Neural cell (in vitro differentiated cells): ENCODE data around the gene SLC12A8. TPM values are rescaled to one million over a fixed set of nuclear protein-coding genes. Genes with fewer than 3 reads are reported as not detected.

ENCODE experiments used
- H2AFZ ChIP-seq: fragments of 200-600, 300-800 bp; sonication (generic), shearing (Covaris generic); 2 replicates; pipeline ENCODE4 v1.6.0; 2014; ENCODE audit warnings: low read depth, mild to moderate bottlenecking, antibody characterized with exemption, low read length, moderate library complexity
- H3F3A ChIP-seq: fragments of 200-600 bp; shearing (Covaris generic); 2 replicates; pipeline ENCODE4 v1.6.1; 2016; ENCODE audit warnings: mild to moderate bottlenecking, moderate library complexity, mixed read lengths, antibody characterized with exemption, low read length; ENCODE audit not compliant: insufficient read depth, poor library complexity, severe bottlenecking
- H3K27ac ChIP-seq: fragments of 200-600, 300-800 bp; sonication (generic), shearing (Covaris generic); 2 replicates; pipeline ENCODE4 v1.5.1; 2014; ENCODE audit warnings: mild to moderate bottlenecking, low read length, moderate library complexity
- H3K27me3 ChIP-seq: fragments of 300-800, 200-600 bp; sonication (generic), shearing (Covaris generic); 2 replicates; pipeline ENCODE4 v1.6.0; 2014; ENCODE audit warnings: mild to moderate bottlenecking, low read depth, low read length, moderate library complexity; ENCODE audit not compliant: insufficient read depth
- H3K36me3 ChIP-seq: fragments of 300-800, 200-600 bp; sonication (generic), shearing (Covaris generic); 2 replicates; pipeline ENCODE4 v1.5.1; 2014; ENCODE audit warnings: mild to moderate bottlenecking, antibody characterized with exemption, low read length, moderate library complexity; ENCODE audit not compliant: insufficient read depth
- H3K4me2 ChIP-seq: fragments of 300-800, 200-600 bp; sonication (generic), shearing (Covaris generic); 2 replicates; pipeline ENCODE4 v1.6.0; 2014; ENCODE audit warnings: mild to moderate bottlenecking, low read length
- H3K4me3 ChIP-seq: fragments of 300-800, 200-600 bp; sonication (generic), shearing (Covaris generic); 2 replicates; pipeline ENCODE4 v1.5.1; 2014; ENCODE audit warnings: mild to moderate bottlenecking, low read length, moderate library complexity
- H3K79me2 ChIP-seq: fragments of 200-600 bp; shearing (Covaris generic); replicated peaks from 2 replicates; pipeline ENCODE4 v1.6.0; 2014; ENCODE audit warnings: mild to moderate bottlenecking, low read length, moderate library complexity; ENCODE audit not compliant: insufficient read depth
- H3K9ac ChIP-seq: fragments of 300-800, 200-600 bp; sonication (generic), shearing (Covaris generic); 2 replicates; pipeline ENCODE4 v1.6.1; 2016; ENCODE audit warnings: mild to moderate bottlenecking, low read length, mixed read lengths
- H3K9me2 ChIP-seq: fragments of 200-600 bp; shearing (Covaris generic); 2 replicates; pipeline ENCODE4 v1.6.1; 2016; ENCODE audit warnings: mild to moderate bottlenecking, low read length, mixed read lengths; ENCODE audit not compliant: insufficient read depth
- H3K9me3 ChIP-seq: fragments of 200-600, 300-800 bp; sonication (generic), shearing (Covaris generic); 2 replicates; pipeline ENCODE4 v1.6.1; 2016; ENCODE audit warnings: mild to moderate bottlenecking, mixed run types, low read length, moderate library complexity, mixed read lengths
- H4K20me1 ChIP-seq: fragments of 200-600 bp; shearing (Covaris generic); 2 replicates; pipeline ENCODE4 v1.6.1; 2016; ENCODE audit warnings: mild to moderate bottlenecking, mixed run types; ENCODE audit not compliant: insufficient read depth
- EP300 ChIP-seq: fragments of 450-650 bp; conservative IDR thresholded peaks from 2 replicates; pipeline ENCODE4 v1.6.1; 2014; ENCODE audit warnings: antibody characterized with exemption, mild to moderate bottlenecking, moderate library complexity; ENCODE audit not compliant: poor library complexity, severe bottlenecking
- EZH2 ChIP-seq: fragments of 200-600, 300-800 bp; shearing (Covaris generic), sonication (generic); IDR thresholded peaks from 2 replicates; pipeline ENCODE4 v1.6.1; 2014; ENCODE audit warnings: antibody characterized with exemption, low read length, borderline replicate concordance, mild to moderate bottlenecking; ENCODE audit not compliant: insufficient read depth, poor library complexity, severe bottlenecking
- MXI1 ChIP-seq: fragments of 450-650 bp; conservative IDR thresholded peaks from 2 replicates; pipeline ENCODE4 v1.6.1; 2014; ENCODE audit warnings: antibody characterized with exemption, mild to moderate bottlenecking; ENCODE audit not compliant: poor library complexity, severe bottlenecking
- POLR2AphosphoS5 ChIP-seq: IDR thresholded peaks from 2 replicates; pipeline ENCODE4 v1.6.1; 2012
- RAD21 ChIP-seq: fragments of 450-650 bp; conservative IDR thresholded peaks from 2 replicates; pipeline ENCODE4 v1.6.1; 2014; ENCODE audit warnings: antibody characterized with exemption, mild to moderate bottlenecking, moderate library complexity
- SMC3 ChIP-seq: fragments of 450-650 bp; conservative IDR thresholded peaks from 2 replicates; pipeline ENCODE4 v1.6.1; 2014; ENCODE audit warnings: antibody characterized with exemption, mild to moderate bottlenecking, moderate library complexity; ENCODE audit not compliant: poor library complexity
- TAF1 ChIP-seq: IDR thresholded peaks from 2 replicates; pipeline ENCODE4 v1.6.1; 2012; ENCODE audit warnings: low read depth
- polyA plus RNA-seq: library from polyadenylated mRNA; depleted of rRNA; stranded (reverse); fragments of >200 nt; gene quantifications from 2 replicates; pipeline ENCODE4 v1.2.3, GENCODE V29; 2014
- TF ChIP-seq, protein P1 (sequence below): fragments of 450-650 bp; IDR thresholded peaks from 2 replicates; pipeline ENCODE4 v1.5.1; 2014; ENCODE audit warnings: antibody characterized with exemption, mild to moderate bottlenecking, moderate library complexity; ENCODE audit not compliant: poor library complexity, severe bottlenecking
- TF ChIP-seq, protein P2 (sequence below): IDR thresholded peaks from 2 replicates; pipeline ENCODE4 v1.6.1; 2012; ENCODE audit warnings: borderline replicate concordance

SLC12A8 gene
- polyA plus RNA-seq, 1 donor from 2014 or later, result 4.6 TPM

DNA sequence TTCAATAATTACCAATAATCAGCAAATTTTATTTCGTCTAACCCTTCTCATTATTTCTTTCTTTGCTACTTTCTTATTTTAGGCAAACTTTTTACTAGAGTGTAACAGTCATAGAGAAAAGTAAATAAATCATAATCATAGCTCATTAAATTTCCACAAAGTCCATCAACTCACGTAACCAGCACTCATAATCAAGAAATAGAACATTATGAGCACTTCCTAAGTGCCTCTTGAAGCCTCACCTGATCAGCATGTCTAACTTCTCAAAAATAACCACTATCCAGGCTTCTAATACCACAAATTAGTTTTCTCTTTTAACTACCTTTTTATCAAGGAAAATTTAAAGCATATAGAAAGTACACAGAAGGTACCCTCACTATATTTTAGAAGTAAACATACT, 38.4 kb upstream of the SLC12A8 start:
- no peaks in the 10 kb centered on the region for H3K79me2 ChIP-seq
- no peak for TF ChIP-seq MXI1
- TF ChIP-seq, protein P1, sequence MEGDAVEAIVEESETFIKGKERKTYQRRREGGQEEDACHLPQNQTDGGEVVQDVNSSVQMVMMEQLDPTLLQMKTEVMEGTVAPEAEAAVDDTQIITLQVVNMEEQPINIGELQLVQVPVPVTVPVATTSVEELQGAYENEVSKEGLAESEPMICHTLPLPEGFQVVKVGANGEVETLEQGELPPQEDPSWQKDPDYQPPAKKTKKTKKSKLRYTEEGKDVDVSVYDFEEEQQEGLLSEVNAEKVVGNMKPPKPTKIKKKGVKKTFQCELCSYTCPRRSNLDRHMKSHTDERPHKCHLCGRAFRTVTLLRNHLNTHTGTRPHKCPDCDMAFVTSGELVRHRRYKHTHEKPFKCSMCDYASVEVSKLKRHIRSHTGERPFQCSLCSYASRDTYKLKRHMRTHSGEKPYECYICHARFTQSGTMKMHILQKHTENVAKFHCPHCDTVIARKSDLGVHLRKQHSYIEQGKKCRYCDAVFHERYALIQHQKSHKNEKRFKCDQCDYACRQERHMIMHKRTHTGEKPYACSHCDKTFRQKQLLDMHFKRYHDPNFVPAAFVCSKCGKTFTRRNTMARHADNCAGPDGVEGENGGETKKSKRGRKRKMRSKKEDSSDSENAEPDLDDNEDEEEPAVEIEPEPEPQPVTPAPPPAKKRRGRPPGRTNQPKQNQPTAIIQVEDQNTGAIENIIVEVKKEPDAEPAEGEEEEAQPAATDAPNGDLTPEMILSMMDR, result no peak
- no peak for TF ChIP-seq SMC3
- TF ChIP-seq TAF1, result no peak
- TF ChIP-seq, protein P2, sequence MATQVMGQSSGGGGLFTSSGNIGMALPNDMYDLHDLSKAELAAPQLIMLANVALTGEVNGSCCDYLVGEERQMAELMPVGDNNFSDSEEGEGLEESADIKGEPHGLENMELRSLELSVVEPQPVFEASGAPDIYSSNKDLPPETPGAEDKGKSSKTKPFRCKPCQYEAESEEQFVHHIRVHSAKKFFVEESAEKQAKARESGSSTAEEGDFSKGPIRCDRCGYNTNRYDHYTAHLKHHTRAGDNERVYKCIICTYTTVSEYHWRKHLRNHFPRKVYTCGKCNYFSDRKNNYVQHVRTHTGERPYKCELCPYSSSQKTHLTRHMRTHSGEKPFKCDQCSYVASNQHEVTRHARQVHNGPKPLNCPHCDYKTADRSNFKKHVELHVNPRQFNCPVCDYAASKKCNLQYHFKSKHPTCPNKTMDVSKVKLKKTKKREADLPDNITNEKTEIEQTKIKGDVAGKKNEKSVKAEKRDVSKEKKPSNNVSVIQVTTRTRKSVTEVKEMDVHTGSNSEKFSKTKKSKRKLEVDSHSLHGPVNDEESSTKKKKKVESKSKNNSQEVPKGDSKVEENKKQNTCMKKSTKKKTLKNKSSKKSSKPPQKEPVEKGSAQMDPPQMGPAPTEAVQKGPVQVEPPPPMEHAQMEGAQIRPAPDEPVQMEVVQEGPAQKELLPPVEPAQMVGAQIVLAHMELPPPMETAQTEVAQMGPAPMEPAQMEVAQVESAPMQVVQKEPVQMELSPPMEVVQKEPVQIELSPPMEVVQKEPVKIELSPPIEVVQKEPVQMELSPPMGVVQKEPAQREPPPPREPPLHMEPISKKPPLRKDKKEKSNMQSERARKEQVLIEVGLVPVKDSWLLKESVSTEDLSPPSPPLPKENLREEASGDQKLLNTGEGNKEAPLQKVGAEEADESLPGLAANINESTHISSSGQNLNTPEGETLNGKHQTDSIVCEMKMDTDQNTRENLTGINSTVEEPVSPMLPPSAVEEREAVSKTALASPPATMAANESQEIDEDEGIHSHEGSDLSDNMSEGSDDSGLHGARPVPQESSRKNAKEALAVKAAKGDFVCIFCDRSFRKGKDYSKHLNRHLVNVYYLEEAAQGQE, result no peak
- no peak for TF ChIP-seq EZH2
- no peak for TF ChIP-seq RAD21
- TF ChIP-seq POLR2AphosphoS5, result no peak
- TF ChIP-seq EP300, result no peak

DNA sequence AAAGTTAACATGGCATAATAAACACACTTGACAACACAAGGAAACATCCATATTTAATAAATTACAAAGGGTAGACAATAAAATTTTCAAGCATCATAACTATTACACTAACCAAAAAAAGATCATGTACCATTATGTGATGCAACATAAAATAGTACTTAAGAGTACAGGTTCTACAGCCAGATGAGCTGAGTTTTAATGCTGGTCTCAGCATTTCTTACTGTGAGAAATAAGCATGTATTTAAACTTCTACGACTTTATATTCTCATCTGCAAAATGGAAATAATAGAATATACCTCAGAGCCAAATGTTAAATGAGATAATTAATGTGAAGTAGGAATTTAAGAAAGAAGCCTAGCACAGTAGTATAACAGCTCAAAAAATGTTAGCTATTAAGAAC, 33.7 kb upstream of the SLC12A8 start:
- H3K9me3 ChIP-seq, result no peaks in the 10 kb centered on the region
- H3K4me3 ChIP-seq, result no peak overlapping the region
- H3K9ac ChIP-seq, result no peak overlapping the region
- peaks cover 3% of the 10 kb centered on the region for H3K36me3 ChIP-seq
- H3K9me2 ChIP-seq, result no peaks in the 10 kb centered on the region
- H4K20me1 ChIP-seq, result no peaks in the 10 kb centered on the region
- H3K79me2 ChIP-seq, result no peaks in the 10 kb centered on the region
- H2AFZ ChIP-seq, result no peak overlapping the region
- TF ChIP-seq POLR2AphosphoS5, result no peak
- TF ChIP-seq SMC3, result no peak
- TF ChIP-seq, protein P1, result no peak
- TF ChIP-seq MXI1, result no peak
- TF ChIP-seq RAD21, result no peak
- no peak for TF ChIP-seq EP300
- no peak for TF ChIP-seq TAF1
- TF ChIP-seq, protein P2, result no peak
- TF ChIP-seq EZH2, result no peak
- H3K27me3 ChIP-seq, result no peaks in the 10 kb centered on the region
- H3K27ac ChIP-seq, result no peak overlapping the region
- H3K4me2 ChIP-seq, result no peak overlapping the region
- H3F3A ChIP-seq, result no peaks in the 10 kb centered on the region

More for the DNA sequence above, 38.4 kb upstream of the SLC12A8 start:
- no peaks in the 10 kb centered on the region for H3F3A ChIP-seq
- H3K4me3 ChIP-seq, result no peak overlapping the region
- H2AFZ ChIP-seq, result no peak overlapping the region
- H3K9me2 ChIP-seq, result no peaks in the 10 kb centered on the region
- no peaks in the 10 kb centered on the region for H3K36me3 ChIP-seq
- H3K9me3 ChIP-seq, result no peaks in the 10 kb centered on the region
- H4K20me1 ChIP-seq, result no peaks in the 10 kb centered on the region
- no peak overlapping the region for H3K9ac ChIP-seq
- no peak overlapping the region for H3K27ac ChIP-seq
- no peaks in the 10 kb centered on the region for H3K27me3 ChIP-seq
- no peak overlapping the region for H3K4me2 ChIP-seq
